Heart left ventricle (tissue), 13 donors: Measurements from ENCODE around the gene KCNG2.

Source experiments
- CTCF ChIP-seq, 12 donors: fragments of 200-600 bp; sonication (generic) in 4 of 12; IDR thresholded peaks; one replicate each; pipeline versions ENCODE4 v1.5.0 to v1.8.0; 2018 to 2022; ENCODE audit warnings: antibody characterized with exemption in 12 of 12, mild to moderate bottlenecking in 5 of 12
- POLR2A ChIP-seq, 2 donors: fragments of 450-650 bp; IDR thresholded peaks; one replicate each; pipeline ENCODE4 v1.6.1; 2017; ENCODE audit warnings: antibody characterized with exemption in 2 of 2, mild to moderate bottlenecking in 2 of 2, moderate library complexity in 2 of 2
- donor health status: ischemic (EF 13 %, LVEDD 7.1; RV severe dilation, severe dysfunction).
- donor health status: DM: no; HTN: yes; CAD: no.
- donor health status: DM: no; HTN: no; CAD: no.
- donor health status: ischemic (EF 25% LVEDD 6.9; RV normal size, moderate dysfunction).
- donor health status: ischemic (EF 25% LVEDD 5.7; RV mildly dilated, moderate dysfunction).
- donor health status: ischemic (EF 35%, LVEDD 5.7; RV mildly dilated, moderate dysfunction).
- donor health status: nonischemic (EF 11% LVEDD 7.7; RV severe dilation, severe dysfunction).
- donor health status: DM: yes; HTN: yes; CAD: no.
- donor health status: PGD.
- donor health status: ischemic (EF 29% LVEDD 5.4; RV normal size, mild dysfunction).
- donor health status: nonischemic (EF 23%, LVEDD 6.1; RV moderate dilation, normal function).

- no peak for TF ChIP-seq POLR2A (IDR thresholded peaks at IDR 0.05)
- TF ChIP-seq CTCF (IDR thresholded peaks at IDR 0.05): no peak
Observed at GRCh38 chr18:79755496-79756142, 42.1 kb upstream of the KCNG2 start.
